OCI-LY1 (cell line): ENCODE data around the gene PIP.
"Not testable (repeated sequence)": the region's sequence is repeated elsewhere in the genome, so short reads cannot be mapped to it uniquely, and the experiment has no call there.

Experiments
- EZH2 ChIP-seq: fragments of 200-600 bp; sonication (generic), shearing (Covaris generic); IDR thresholded peaks from 2 replicates; pipeline ENCODE4 v1.8.0; 2017; ENCODE audit warnings: borderline replicate concordance, mixed run types, mild to moderate bottlenecking, antibody characterized with exemption, low read length, moderate library complexity, mixed read lengths
- TF ChIP-seq, protein P1 (sequence below): fragments of 200-600 bp; sonication (generic), shearing (Covaris generic); IDR thresholded peaks from 2 replicates; pipeline ENCODE4 v1.5.1; 2017; ENCODE audit warnings: mild to moderate bottlenecking, antibody characterized with exemption, low read length, moderate library complexity, mixed read lengths

DNA sequence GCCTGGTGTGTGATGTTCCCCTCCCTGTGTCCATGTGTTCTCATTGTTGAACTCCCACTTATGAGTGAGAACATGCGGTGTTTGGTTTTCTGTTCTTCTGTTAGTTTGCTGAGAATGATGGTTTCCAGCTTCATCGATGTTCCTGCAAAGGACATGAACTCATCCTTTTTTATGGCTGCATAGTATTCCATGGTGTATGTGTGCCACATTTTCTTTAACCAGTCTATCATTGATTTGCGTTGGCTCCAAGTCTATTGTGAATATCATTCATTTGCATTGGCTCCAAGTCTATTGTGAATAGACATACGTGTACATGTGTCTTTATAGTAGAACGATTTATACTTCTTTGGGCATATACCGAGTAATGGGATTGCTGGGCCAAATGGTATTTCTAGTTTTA, 18.8 kb downstream of the PIP start:
- TF ChIP-seq, protein P1, sequence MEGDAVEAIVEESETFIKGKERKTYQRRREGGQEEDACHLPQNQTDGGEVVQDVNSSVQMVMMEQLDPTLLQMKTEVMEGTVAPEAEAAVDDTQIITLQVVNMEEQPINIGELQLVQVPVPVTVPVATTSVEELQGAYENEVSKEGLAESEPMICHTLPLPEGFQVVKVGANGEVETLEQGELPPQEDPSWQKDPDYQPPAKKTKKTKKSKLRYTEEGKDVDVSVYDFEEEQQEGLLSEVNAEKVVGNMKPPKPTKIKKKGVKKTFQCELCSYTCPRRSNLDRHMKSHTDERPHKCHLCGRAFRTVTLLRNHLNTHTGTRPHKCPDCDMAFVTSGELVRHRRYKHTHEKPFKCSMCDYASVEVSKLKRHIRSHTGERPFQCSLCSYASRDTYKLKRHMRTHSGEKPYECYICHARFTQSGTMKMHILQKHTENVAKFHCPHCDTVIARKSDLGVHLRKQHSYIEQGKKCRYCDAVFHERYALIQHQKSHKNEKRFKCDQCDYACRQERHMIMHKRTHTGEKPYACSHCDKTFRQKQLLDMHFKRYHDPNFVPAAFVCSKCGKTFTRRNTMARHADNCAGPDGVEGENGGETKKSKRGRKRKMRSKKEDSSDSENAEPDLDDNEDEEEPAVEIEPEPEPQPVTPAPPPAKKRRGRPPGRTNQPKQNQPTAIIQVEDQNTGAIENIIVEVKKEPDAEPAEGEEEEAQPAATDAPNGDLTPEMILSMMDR = not testable (repeated sequence)
- TF ChIP-seq EZH2 = not testable (repeated sequence)
